HCT116 (cell line): ENCODE data around the gene ORM1. TPM values are rescaled to one million over a fixed set of nuclear protein-coding genes. Genes with fewer than 3 reads are reported as not detected.

Experiments used
- ATAC-seq: fragments of 200-7000 bp; cut with Tn5 transposase; 2 replicates; pipeline ENCODE4 v1.9.1; 2020; ENCODE audit warnings: mild to moderate bottlenecking, moderate library complexity
- BruUV-seq: library from RNA; stranded (reverse); fragments of 400-500 nt; replicated peaks from 2 replicates; lab custom pipeline; 2021; lab: Mats Ljungman, UMichigan
- CTCF ChIA-PET: fragments of 300-600 bp; sonication (Branson Sonifier 250); formaldehyde crosslinking; loops from one replicate; lab custom pipeline; 2021; ENCODE audit warnings: antibody characterized with exemption; lab: Charles Lee
- POLR2A ChIA-PET: fragments of 300-600, 350-600 bp; sonication (Branson Sonifier 250); formaldehyde crosslinking; loops from one replicate; lab custom pipeline; 2021; ENCODE audit warnings: antibody characterized with exemption; lab: Charles Lee
- RAD21 ChIA-PET, 2 experiments: fragments of 300-600 bp; sonication (Branson Sonifier 250); formaldehyde crosslinking; loops; one replicate each; lab custom pipeline; 2023; ENCODE audit warnings: low total read pairs in 2 of 2; ENCODE audit not compliant: uncharacterized antibody in 2 of 2, unreplicated experiment in 2 of 2, low non-redundant PET in 1 of 2; lab: Charles Lee
- DNase-seq: peaks from one replicate; pipeline ENCODE4 v3.0.0-alpha.2; 2010; ENCODE audit warnings: low read depth, low spot score
- H2AFZ ChIP-seq: fragments of 200-600 bp; shearing (Covaris generic), sonication (generic); 2 replicates; pipeline ENCODE4 v1.6.1; 2017; ENCODE audit warnings: low read depth, mixed run types, mixed read lengths, antibody characterized with exemption, low read length; ENCODE audit not compliant: poor library complexity, severe bottlenecking
- H3K27ac ChIP-seq: 2 replicates; pipeline ENCODE4 v1.5.1; 2012; ENCODE audit warnings: low read depth, low read length
- H3K27me3 ChIP-seq: fragments of 200-600 bp; sonication (generic); 2 replicates; pipeline ENCODE4 v1.6.1; 2016; ENCODE audit warnings: mixed run types, low read length, mixed read lengths; ENCODE audit not compliant: insufficient read depth
- H3K36me3 ChIP-seq, 2 experiments: fragments of 200-500 bp in 1 of 2; fragments of 200-600 bp in 1 of 2; sonication (Bioruptor generic) in 1 of 2; sonication (generic) in 1 of 2; 2 replicates each; pipeline versions ENCODE4 v1.5.1 to v1.6.1; 2014 to 2016; ENCODE audit warnings: low read length in 2 of 2, inconsistent platforms in 1 of 2, mixed read lengths in 1 of 2, mixed run types in 1 of 2; ENCODE audit not compliant: insufficient read depth in 2 of 2, control insufficient read depth in 1 of 2
- H3K4me1 ChIP-seq, 2 experiments: fragments of 200-600 bp in 1 of 2; sonication (generic) in 1 of 2; 2 replicates each; pipeline versions ENCODE4 v1.5.1 to v1.6.1; 2012 to 2017; ENCODE audit warnings: low read length in 2 of 2, inconsistent platforms in 1 of 2, mild to moderate bottlenecking in 1 of 2, mixed read lengths in 1 of 2, mixed run types in 1 of 2, moderate library complexity in 1 of 2; ENCODE audit not compliant: insufficient read depth in 2 of 2, control insufficient read depth in 1 of 2
- H3K4me2 ChIP-seq: fragments of 200-600 bp; sonication (generic); 2 replicates; pipeline ENCODE4 v1.6.1; 2017; ENCODE audit warnings: mixed run types, low read length, mixed read lengths
- H3K4me3 ChIP-seq, 2 experiments: fragments of 200-600 bp in 1 of 2; sonication (generic) in 1 of 2; replicated peaks in 1 of 2; 2 replicates each; pipeline ENCODE4 v1.5.1; 2011 to 2016; ENCODE audit warnings: low read length in 2 of 2, control low read depth in 1 of 2, low read depth in 1 of 2, mild to moderate bottlenecking in 1 of 2, mixed read lengths in 1 of 2, mixed run types in 1 of 2
- H3K79me2 ChIP-seq: fragments of 200-600 bp; sonication (generic); 2 replicates; pipeline ENCODE4 v1.6.1; 2017; ENCODE audit warnings: mild to moderate bottlenecking, mixed run types, low read length, moderate library complexity, mixed read lengths; ENCODE audit not compliant: insufficient read depth
- H3K9ac ChIP-seq: fragments of 200-600 bp; sonication (generic); 2 replicates; pipeline ENCODE4 v1.6.1; 2016; ENCODE audit warnings: low read length, mixed read lengths
- H3K9me2 ChIP-seq: fragments of 200-600 bp; sonication (generic), shearing (Covaris generic); 2 replicates; pipeline ENCODE4 v1.6.1; 2017; ENCODE audit warnings: mixed run types, mild to moderate bottlenecking, moderate library complexity; ENCODE audit not compliant: insufficient read depth
- H3K9me3 ChIP-seq, 2 experiments: fragments of 200-500 bp in 1 of 2; fragments of 200-600 bp in 1 of 2; sonication (Bioruptor generic) in 1 of 2; sonication (generic) in 1 of 2; 2 replicates each; pipeline ENCODE4 v1.6.1; 2014 to 2017; ENCODE audit warnings: low read length in 2 of 2, mixed read lengths in 2 of 2, inconsistent platforms in 1 of 2, low read depth in 1 of 2, mild to moderate bottlenecking in 1 of 2, mixed run types in 1 of 2, moderate library complexity in 1 of 2; ENCODE audit not compliant: control insufficient read depth in 1 of 2, insufficient read depth in 1 of 2
- H4K20me1 ChIP-seq: fragments of 200-600 bp; sonication (generic), shearing (Covaris generic); 2 replicates; pipeline ENCODE4 v1.6.1; 2017; ENCODE audit warnings: mixed run types, mild to moderate bottlenecking, moderate library complexity; ENCODE audit not compliant: insufficient read depth
- CBX3 ChIP-seq: IDR thresholded peaks from 2 replicates; pipeline ENCODE4 v1.6.1; 2012; ENCODE audit warnings: low read depth
- EGR1 ChIP-seq: IDR thresholded peaks from 2 replicates; pipeline ENCODE4 v1.6.1; 2012; ENCODE audit warnings: low read depth
- ELF1 ChIP-seq: IDR thresholded peaks from 2 replicates; pipeline ENCODE4 v1.6.1; 2012; ENCODE audit warnings: low read depth, borderline replicate concordance
- EZH2 ChIP-seq: fragments of 200-600 bp; sonication (generic); IDR thresholded peaks from 2 replicates; pipeline ENCODE4 v1.6.1; 2017; ENCODE audit warnings: antibody characterized with exemption, mixed run types
- EZH2phosphoT487 ChIP-seq: fragments of 200-600 bp; IDR thresholded peaks from 2 replicates; pipeline ENCODE4 v1.6.1; 2018; ENCODE audit warnings: antibody characterized with exemption, borderline replicate concordance
- FOSL1 ChIP-seq: IDR thresholded peaks from 2 replicates; pipeline ENCODE4 v1.6.1; 2012; ENCODE audit warnings: low read depth
- JUND ChIP-seq: IDR thresholded peaks from 2 replicates; pipeline ENCODE4 v1.6.1; 2012
- POLR2AphosphoS5 ChIP-seq: IDR thresholded peaks from 2 replicates; pipeline ENCODE4 v1.6.1; 2011; ENCODE audit warnings: mild to moderate bottlenecking, low read depth, low read length, moderate library complexity
- RAD21 ChIP-seq: IDR thresholded peaks from 2 replicates; pipeline ENCODE4 v1.6.1; 2012; ENCODE audit warnings: low read depth, mild to moderate bottlenecking
- SIN3A ChIP-seq: IDR thresholded peaks from 2 replicates; pipeline ENCODE4 v1.6.1; 2012; ENCODE audit warnings: low read depth
- SP1 ChIP-seq: IDR thresholded peaks from 2 replicates; pipeline ENCODE4 v1.6.1; 2012; ENCODE audit warnings: low read depth
- TCF7L2 ChIP-seq: IDR thresholded peaks from 2 replicates; pipeline ENCODE4 v1.7.0; 2011; ENCODE audit warnings: borderline replicate concordance, inconsistent platforms; ENCODE audit not compliant: insufficient read depth, insufficient read length; ENCODE audit errors: extremely low read depth
- ZNF274 ChIP-seq: fragments of 200-500 bp; sonication (Bioruptor generic); IDR thresholded peaks from 2 replicates; pipeline ENCODE4 v1.6.1; 2014; ENCODE audit warnings: mild to moderate bottlenecking, low read depth, low read length, inconsistent platforms
- intact Hi-C: fragments of 100-400 bp; cut with micrococcal nuclease; formaldehyde crosslinking; loops from 2 replicates; pipeline ENCODE4 v1.10.0; 2022
- total RNA-seq: library from RNA; stranded (reverse); gene quantifications from one replicate; pipeline ENCODE4 v1.2.1, GENCODE V29; 2021; ENCODE audit not compliant: unreplicated experiment
- TF ChIP-seq, protein P1 (sequence below): IDR thresholded peaks from 2 replicates; pipeline ENCODE4 v1.6.1; 2011; ENCODE audit warnings: mild to moderate bottlenecking, low read length, moderate library complexity; ENCODE audit not compliant: insufficient replicate concordance; ENCODE audit errors: extremely low read depth
- TF ChIP-seq, protein P2 (sequence below): IDR thresholded peaks from 2 replicates; pipeline ENCODE4 v1.6.1; 2012
- TF ChIP-seq, protein P3 (sequence below): IDR thresholded peaks from 2 replicates; pipeline ENCODE4 v1.6.1; 2012

ORM1 gene
- total RNA-seq, 1 experiment from 2014 or later = 5.6 TPM

DNA sequence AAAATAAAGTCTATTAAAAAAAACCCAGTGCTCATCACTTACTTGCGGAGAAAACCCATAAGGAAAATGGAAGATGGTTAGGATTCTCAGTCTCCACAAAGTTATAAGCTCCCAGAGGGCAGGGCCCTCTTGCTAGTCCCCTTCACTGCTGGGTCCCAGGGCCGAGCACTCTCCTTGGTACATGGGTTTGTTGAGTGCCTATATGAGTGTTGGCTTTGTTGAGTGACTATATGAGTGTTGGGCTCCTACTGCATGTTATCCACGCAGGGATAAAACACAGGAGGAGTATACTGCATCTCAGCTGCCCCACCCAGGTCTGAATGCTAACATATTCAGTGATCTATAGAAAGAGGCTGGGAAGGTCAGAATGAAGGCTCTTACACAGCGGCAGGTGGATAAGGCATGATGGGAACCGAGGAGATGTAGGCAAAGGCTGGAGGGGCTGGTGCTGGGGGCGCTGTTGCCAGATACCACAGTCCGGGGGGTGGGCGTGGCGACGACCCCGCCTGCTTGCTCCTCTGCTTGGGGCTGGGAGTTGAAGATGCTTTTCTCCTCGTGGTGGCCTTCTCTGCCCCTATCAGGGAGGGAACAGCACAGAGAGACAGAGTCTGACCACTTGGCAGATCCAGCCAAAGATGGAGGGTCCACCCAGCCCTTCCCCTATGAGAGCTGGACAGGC is 18.4 kb downstream of the ORM1 start (continued):
- TF ChIP-seq ELF1 (no peak), SP1 (no peak), JUND (no peak), POLR2AphosphoS5 (no peak), EGR1 (no peak)
- TF ChIP-seq, protein P1, sequence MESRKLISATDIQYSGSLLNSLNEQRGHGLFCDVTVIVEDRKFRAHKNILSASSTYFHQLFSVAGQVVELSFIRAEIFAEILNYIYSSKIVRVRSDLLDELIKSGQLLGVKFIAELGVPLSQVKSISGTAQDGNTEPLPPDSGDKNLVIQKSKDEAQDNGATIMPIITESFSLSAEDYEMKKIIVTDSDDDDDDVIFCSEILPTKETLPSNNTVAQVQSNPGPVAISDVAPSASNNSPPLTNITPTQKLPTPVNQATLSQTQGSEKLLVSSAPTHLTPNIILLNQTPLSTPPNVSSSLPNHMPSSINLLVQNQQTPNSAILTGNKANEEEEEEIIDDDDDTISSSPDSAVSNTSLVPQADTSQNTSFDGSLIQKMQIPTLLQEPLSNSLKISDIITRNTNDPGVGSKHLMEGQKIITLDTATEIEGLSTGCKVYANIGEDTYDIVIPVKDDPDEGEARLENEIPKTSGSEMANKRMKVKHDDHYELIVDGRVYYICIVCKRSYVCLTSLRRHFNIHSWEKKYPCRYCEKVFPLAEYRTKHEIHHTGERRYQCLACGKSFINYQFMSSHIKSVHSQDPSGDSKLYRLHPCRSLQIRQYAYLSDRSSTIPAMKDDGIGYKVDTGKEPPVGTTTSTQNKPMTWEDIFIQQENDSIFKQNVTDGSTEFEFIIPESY = no peak
- TF ChIP-seq, protein P2, sequence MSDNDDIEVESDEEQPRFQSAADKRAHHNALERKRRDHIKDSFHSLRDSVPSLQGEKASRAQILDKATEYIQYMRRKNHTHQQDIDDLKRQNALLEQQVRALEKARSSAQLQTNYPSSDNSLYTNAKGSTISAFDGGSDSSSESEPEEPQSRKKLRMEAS = no peak
- TF ChIP-seq, protein P3, sequence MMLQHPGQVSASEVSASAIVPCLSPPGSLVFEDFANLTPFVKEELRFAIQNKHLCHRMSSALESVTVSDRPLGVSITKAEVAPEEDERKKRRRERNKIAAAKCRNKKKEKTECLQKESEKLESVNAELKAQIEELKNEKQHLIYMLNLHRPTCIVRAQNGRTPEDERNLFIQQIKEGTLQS = no peak
- TF ChIP-seq, all 23 proteins: peak for 0

DNA sequence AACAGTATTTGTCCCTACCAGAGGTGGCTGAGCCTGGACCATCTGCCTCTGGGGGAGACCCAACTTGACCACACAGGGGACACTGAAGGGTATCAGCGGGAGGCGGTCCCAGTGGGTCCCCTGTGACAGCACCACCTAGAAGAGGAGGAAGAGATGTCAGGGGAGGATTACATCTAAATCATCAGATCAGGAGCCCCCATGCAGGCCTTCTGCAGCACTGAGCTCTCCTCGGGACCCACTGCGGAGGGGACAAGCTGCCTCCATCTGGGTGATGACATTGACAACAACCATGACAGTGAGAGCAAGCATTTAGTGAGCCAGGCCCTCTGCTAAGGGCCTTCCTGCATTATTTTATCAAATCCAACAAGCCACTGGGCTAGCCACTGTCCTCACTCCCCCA is 19.1 kb downstream of the ORM1 start:
- RAD21 ChIA-PET = no interaction called here
- BruUV-seq = no TSS peak
- H3K4me2 ChIP-seq = no peak overlapping the region
- no peak overlapping the region for H3K27ac ChIP-seq
- H3K9me3 ChIP-seq = no peaks in the 10 kb centered on the region
- ATAC-seq (no peak), DNase-seq (no peak)
- peaks cover 0 to 2% of the 10 kb centered on the region in 2 experiments; a peak in 1 of 4 replicates for H3K36me3 ChIP-seq
- no peaks in the 10 kb centered on the region for H3K27me3 ChIP-seq
- H3K9me2 ChIP-seq = no peaks in the 10 kb centered on the region
- no peaks in the 10 kb centered on the region for H3K4me1 ChIP-seq
- CTCF ChIA-PET = no interaction called here
- no peak overlapping the region for H3K9ac ChIP-seq
- intact Hi-C loops = no loop called here
- POLR2A ChIA-PET = no interaction called here
- no peaks in the 10 kb centered on the region for H4K20me1 ChIP-seq
- no peaks in the 10 kb centered on the region for H3K79me2 ChIP-seq
- no peak overlapping the region for H2AFZ ChIP-seq
- H3K4me3 ChIP-seq = no peak overlapping the region
- TF ChIP-seq RAD21 = no peak
- no peak for TF ChIP-seq TCF7L2
- TF ChIP-seq POLR2AphosphoS5 = no peak
- TF ChIP-seq, protein P2 = no peak
- no peak for TF ChIP-seq CBX3
- TF ChIP-seq, protein P3 = no peak
- TF ChIP-seq EGR1 = no peak
- no peak for TF ChIP-seq ZNF274
- TF ChIP-seq FOSL1 = no peak
- TF ChIP-seq EZH2 = no peak
- no peak for TF ChIP-seq EZH2phosphoT487
- no peak for TF ChIP-seq SIN3A
- TF ChIP-seq, protein P1 = no peak
